ENCODE measurements around the gene SLC26A4. TPM values are rescaled to one million over a fixed set of nuclear protein-coding genes. Genes with fewer than 3 reads are reported as not detected.

The SLC26A4 gene
- under 1 TPM; 0.39 to 0.66 (median 0.51) TPM for total RNA-seq

DNA sequence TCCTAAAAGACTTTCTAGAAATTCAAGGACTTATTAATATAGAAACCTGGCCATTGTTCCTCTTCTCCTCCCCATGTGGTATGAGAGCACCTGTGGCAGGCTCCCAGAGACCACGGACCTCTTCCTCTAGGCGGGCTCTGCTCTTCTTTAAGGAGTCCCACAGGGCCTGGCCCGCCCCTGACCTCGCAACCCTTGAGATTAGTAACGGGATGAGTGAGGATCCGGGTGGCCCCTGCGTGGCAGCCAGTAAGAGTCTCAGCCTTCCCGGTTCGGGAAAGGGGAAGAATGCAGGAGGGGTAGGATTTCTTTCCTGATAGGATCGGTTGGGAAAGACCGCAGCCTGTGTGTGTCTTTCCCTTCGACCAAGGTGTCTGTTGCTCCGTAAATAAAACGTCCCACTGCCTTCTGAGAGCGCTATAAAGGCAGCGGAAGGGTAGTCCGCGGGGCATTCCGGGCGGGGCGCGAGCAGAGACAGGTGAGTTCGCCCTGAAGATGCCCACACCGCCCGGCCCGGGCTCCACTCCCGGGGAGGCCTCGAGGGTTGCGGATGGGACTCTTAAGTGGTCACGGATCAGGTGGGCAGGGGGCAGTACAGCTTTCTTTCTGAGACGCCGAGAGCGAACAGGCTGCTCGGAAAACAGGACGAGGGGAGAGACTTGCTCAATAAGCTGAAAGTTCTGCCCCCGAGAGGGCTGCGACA is at the start of gene SLC26A4:
TSS of gene SLC26A4 (plus strand) at position 448 of the 700 bp plus-strand sequence. CDS start 814 bp downstream, outside the sequence.
- H3K4me1 ChIP-seq, result peaks cover 0 to 19% (median 14%) of the 10 kb centered on the region in 4 donors
- 4% methylated on average over 29 to 37 of the region's 37 CpGs for WGBS, 2 donors
- peaks cover 3 to 29% of the 10 kb centered on the region in 2 donors for H3K27me3 ChIP-seq
- H3K9me3 ChIP-seq, result no peaks in the 10 kb centered on the region
- H3K27ac ChIP-seq, result no peak within 1 kb of the TSS
- H3K4me3 ChIP-seq, result peak within 1 kb of the TSS; percentile 21 to 53 (median 42)
- H3K36me3 ChIP-seq, result no peaks in the 10 kb centered on the region
- TF ChIP-seq POLR2A (IDR thresholded peaks at IDR 0.05) (no peak), CTCF (IDR thresholded peaks at IDR 0.05) (no peak), EP300 (IDR thresholded peaks at IDR 0.05) (no peak)
- no peak for DNase-seq (ENCODE audit: low spot score in 2 of 2)

DNA sequence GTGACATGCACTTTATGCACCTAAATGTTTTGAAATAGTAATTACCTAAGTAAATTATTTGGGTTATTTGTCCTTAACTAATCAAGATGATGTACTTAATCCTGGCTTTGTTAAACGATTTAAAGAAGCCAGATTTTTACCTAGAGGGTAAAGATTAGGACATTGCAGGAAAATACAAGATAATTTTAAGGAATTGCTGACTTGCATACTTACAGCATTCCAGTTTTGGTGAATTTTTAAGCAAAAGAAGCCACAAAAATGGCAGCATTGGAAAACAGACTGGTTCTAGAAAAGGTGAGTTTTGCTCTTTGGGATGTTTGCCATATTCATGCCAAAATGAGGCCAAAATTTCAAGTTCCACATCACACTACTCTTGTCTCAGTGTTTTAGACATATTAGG is 47.2 kb upstream of the SLC26A4 start:
- no peak for TF ChIP-seq POLR2A (IDR thresholded peaks at IDR 0.05)
- TF ChIP-seq CTCF (IDR thresholded peaks at IDR 0.05), result no peak
- no peak for TF ChIP-seq EP300 (IDR thresholded peaks at IDR 0.05)
- 91 to 93% methylated on average over 1 of the region's 1 CpG for WGBS, 2 donors
- DNase-seq (ENCODE audit: low spot score in 2 of 2), result no peak
- Histone ChIP-seq H3K4me3 (no peak overlapping the region), H3K36me3 (peaks cover 0 to 37% (median 0%) of the 10 kb centered on the region in 3 donors), H3K4me1 (peaks cover 0 to 10% (median 0%) of the 10 kb centered on the region in 4 donors), H3K27ac (no peak overlapping the region), H3K27me3 (no peaks in the 10 kb centered on the region), H3K9me3 (no peaks in the 10 kb centered on the region)

- no peak for TF ChIP-seq EP300 (IDR thresholded peaks at IDR 0.05)
- TF ChIP-seq POLR2A (IDR thresholded peaks at IDR 0.05), result no peak
- TF ChIP-seq CTCF (IDR thresholded peaks at IDR 0.05), result no peak
- Histone ChIP-seq H3K4me1 (peaks cover 0 to 10% (median 0%) of the 10 kb centered on the region in 4 donors), H3K27ac (peak overlapping the region in 1 of 4 donors; percentile 13), H3K4me3 (no peak overlapping the region), H3K27me3 (no peaks in the 10 kb centered on the region), H3K9me3 (no peaks in the 10 kb centered on the region), H3K36me3 (peaks cover 0 to 37% (median 0%) of the 10 kb centered on the region in 3 donors)
- DNase-seq (ENCODE audit: low spot score in 2 of 2), result no peak
Measured at GRCh38 chr7:107613948-107614347, 46.7 kb upstream of the SLC26A4 start.

GRCh38 chr7:107614425-107614824 is 46.2 kb upstream of the SLC26A4 start:
- H3K4me1 ChIP-seq, result peaks cover 0 to 10% (median 0%) of the 10 kb centered on the region in 4 donors
- no peak overlapping the region for H3K27ac ChIP-seq
- no peaks in the 10 kb centered on the region for H3K9me3 ChIP-seq
- H3K36me3 ChIP-seq, result peaks cover 0 to 37% (median 0%) of the 10 kb centered on the region in 3 donors
- no peak overlapping the region for H3K4me3 ChIP-seq
- DNase-seq (ENCODE audit: low spot score in 2 of 2), result no peak
- no peaks in the 10 kb centered on the region for H3K27me3 ChIP-seq
- TF ChIP-seq EP300 (IDR thresholded peaks at IDR 0.05) (no peak), POLR2A (IDR thresholded peaks at IDR 0.05) (no peak), CTCF (IDR thresholded peaks at IDR 0.05) (no peak)

GRCh38 chr7:107615910-107616680 is 44.5 kb upstream of the SLC26A4 start:
- Histone ChIP-seq H3K27me3 (no peaks in the 10 kb centered on the region), H3K9me3 (no peaks in the 10 kb centered on the region), H3K36me3 (peaks cover 0 to 45% (median 0%) of the 10 kb centered on the region in 3 donors), H3K27ac (no peak overlapping the region), H3K4me3 (no peak overlapping the region), H3K4me1 (peaks cover 0 to 10% (median 0%) of the 10 kb centered on the region in 4 donors)
- no peak for DNase-seq (ENCODE audit: low spot score in 2 of 2)
- no peak for TF ChIP-seq POLR2A (IDR thresholded peaks at IDR 0.05)
- no peak for TF ChIP-seq EP300 (IDR thresholded peaks at IDR 0.05)
- no peak for TF ChIP-seq CTCF (IDR thresholded peaks at IDR 0.05)
- 81 to 92% methylated on average over 4 of the region's 4 CpGs for WGBS, 2 donors

Data from tibial nerve (tissue), 4 donors.